22Rv1 (cell line): ENCODE data around the gene GPR4.

Source experiments
- CTCF ChIP-seq: fragments of 450-650 bp; IDR thresholded peaks from 2 replicates; pipeline ENCODE4 v1.5.1; 2017; ENCODE audit warnings: mild to moderate bottlenecking
- ZFX ChIP-seq: fragments of 450-650 bp; IDR thresholded peaks from 2 replicates; pipeline ENCODE4 v1.6.1; 2017; ENCODE audit warnings: antibody characterized with exemption, borderline replicate concordance

GRCh38 chr19:45615795-45616703 lies 14.0 kb upstream of the GPR4 start:
- no peak for TF ChIP-seq CTCF
- no peak for TF ChIP-seq ZFX
